ENCODE results near the gene ZC3H10. TPM values are rescaled to one million over a fixed set of nuclear protein-coding genes. Genes with fewer than 3 reads are reported as not detected.

Gene ZC3H10
- total RNA-seq, 1 donor from 2014 or later: 4.5 TPM

GRCh38 chr12:56163533-56164344 lies 45.7 kb downstream of the ZC3H10 start:
- TF ChIP-seq CTCF (IDR thresholded peaks at IDR 0.05; ENCODE audit: insufficient read depth, low read length, severe bottlenecking): no peak
- Histone ChIP-seq H3K27me3 (ENCODE audit: control insufficient read depth, insufficient read depth, low read length) (no peaks in the 10 kb centered on the region), H3K4me3 (ENCODE audit: low read depth, low read length) (no peak overlapping the region), H3K36me3 (ENCODE audit: control insufficient read depth, insufficient read depth, low read length) (peaks cover 43% of the 10 kb centered on the region)
- FAIRE-seq (no peak), DNase-seq (ENCODE audit: low read depth) (no peak)

- Histone ChIP-seq H3K27me3 (ENCODE audit: control insufficient read depth, insufficient read depth, low read length) (no peaks in the 10 kb centered on the region), H3K36me3 (ENCODE audit: control insufficient read depth, insufficient read depth, low read length) (peaks cover 44% of the 10 kb centered on the region), H3K4me3 (ENCODE audit: low read depth, low read length) (no peak overlapping the region)
- FAIRE-seq (no peak), DNase-seq (ENCODE audit: low read depth) (no peak)
- TF ChIP-seq CTCF (IDR thresholded peaks at IDR 0.05; ENCODE audit: insufficient read depth, low read length, severe bottlenecking): no peak
Observed at GRCh38 chr12:56164345-56164729, 46.3 kb downstream of the ZC3H10 start.

GRCh38 chr12:56165369-56165768 lies 47.3 kb downstream of the ZC3H10 start:
- DNase-seq (ENCODE audit: low read depth) (no peak), FAIRE-seq (no peak)
- H3K4me3 ChIP-seq (ENCODE audit: low read depth, low read length): no peak overlapping the region
- no peak for TF ChIP-seq CTCF (IDR thresholded peaks at IDR 0.05; ENCODE audit: insufficient read depth, low read length, severe bottlenecking)
- H3K27me3 ChIP-seq (ENCODE audit: control insufficient read depth, insufficient read depth, low read length): no peaks in the 10 kb centered on the region
- peaks cover 42% of the 10 kb centered on the region for H3K36me3 ChIP-seq (ENCODE audit: control insufficient read depth, insufficient read depth, low read length)

GRCh38 chr12:56169229-56169759 lies 51.2 kb downstream of the ZC3H10 start:
- TF ChIP-seq CTCF (IDR thresholded peaks at IDR 0.05; ENCODE audit: insufficient read depth, low read length, severe bottlenecking): no peak
- no peaks in the 10 kb centered on the region for H3K27me3 ChIP-seq (ENCODE audit: control insufficient read depth, insufficient read depth, low read length)
- DNase-seq (ENCODE audit: low read depth) (no peak), FAIRE-seq (no peak)
- no peak overlapping the region for H3K4me3 ChIP-seq (ENCODE audit: low read depth, low read length)
- H3K36me3 ChIP-seq (ENCODE audit: control insufficient read depth, insufficient read depth, low read length): peaks cover 37% of the 10 kb centered on the region

- no peak for TF ChIP-seq CTCF (IDR thresholded peaks at IDR 0.05; ENCODE audit: insufficient read depth, low read length, severe bottlenecking)
- FAIRE-seq (no peak), DNase-seq (ENCODE audit: low read depth) (no peak)
- Histone ChIP-seq H3K4me3 (ENCODE audit: low read depth, low read length) (no peak overlapping the region), H3K27me3 (ENCODE audit: control insufficient read depth, insufficient read depth, low read length) (no peaks in the 10 kb centered on the region), H3K36me3 (ENCODE audit: control insufficient read depth, insufficient read depth, low read length) (peaks cover 30% of the 10 kb centered on the region)
Observed at GRCh38 chr12:56172839-56173238, 54.8 kb downstream of the ZC3H10 start.

Other genes starting within 250 kb of the ZC3H10 start
- gene PYM1, start 190.4 kb upstream of the ZC3H10 start, total RNA-seq: 34.0 and 56.3 TPM in 2 replicates
- 81.9 and 88.5 TPM in 2 replicates for gene DGKA, start 187.1 kb upstream of the ZC3H10 start, total RNA-seq
- gene PMEL, start 152.2 kb upstream of the ZC3H10 start, total RNA-seq: 1.8 and 2.6 TPM in 2 replicates
- gene CDK2, start 151.4 kb upstream of the ZC3H10 start, total RNA-seq: 5.2 and 6.8 TPM in 2 replicates
- gene RAB5B, start 144.2 kb upstream of the ZC3H10 start, total RNA-seq: 30.8 and 48.8 TPM in 2 replicates
- gene SUOX, start 121.0 kb upstream of the ZC3H10 start, total RNA-seq: 2.1 and 3.6 TPM in 2 replicates
- 0.26 and 0.64 TPM in 2 replicates for gene IKZF4, start 97.2 kb upstream of the ZC3H10 start, total RNA-seq
- gene RPS26, start 76.3 kb upstream of the ZC3H10 start, total RNA-seq: 32.8 and 201 TPM in 2 replicates
- gene ERBB3, start 38.1 kb upstream of the ZC3H10 start, total RNA-seq: 21.1 and 59.8 TPM in 2 replicates
- 168 and 172 TPM in 2 replicates for gene PA2G4, start 13.7 kb upstream of the ZC3H10 start, total RNA-seq
- 3,411 and 3,733 TPM in 2 replicates for gene RPL41, start 1.6 kb upstream of the ZC3H10 start, total RNA-seq
- 253 and 304 TPM in 2 replicates for gene ESYT1, start 10.0 kb downstream of the ZC3H10 start, total RNA-seq
- 27.4 and 33.5 TPM in 2 replicates for gene MYL6B, start 34.3 kb downstream of the ZC3H10 start, total RNA-seq
- 590 and 1,212 TPM in 2 replicates for gene MYL6, start 40.1 kb downstream of the ZC3H10 start, total RNA-seq
- gene SMARCC2, start 71.2 kb downstream of the ZC3H10 start, total RNA-seq: 14.0 and 20.4 TPM in 2 replicates
- 102 and 158 TPM in 2 replicates for gene RNF41, start 103.7 kb downstream of the ZC3H10 start, total RNA-seq
- 25.3 and 40.5 TPM in 2 replicates for gene NABP2, start 106.1 kb downstream of the ZC3H10 start, total RNA-seq
- gene SLC39A5, start 111.8 kb downstream of the ZC3H10 start, total RNA-seq: 0.13 and 0.26 TPM in 2 replicates
- 6.8 and 11.3 TPM in 2 replicates for gene ANKRD52, start 140.1 kb downstream of the ZC3H10 start, total RNA-seq
- 2.7 and 5.3 TPM in 2 replicates for gene COQ10A, start 148.7 kb downstream of the ZC3H10 start, total RNA-seq
- 64.8 and 89.4 TPM in 2 replicates for gene CS, start 182.1 kb downstream of the ZC3H10 start, total RNA-seq
- gene CNPY2, start 197.7 kb downstream of the ZC3H10 start, total RNA-seq: 59.9 and 91.1 TPM in 2 replicates
- 20.5 and 30.7 TPM in 2 replicates for gene PAN2, start 215.7 kb downstream of the ZC3H10 start, total RNA-seq
- 0.13 TPM in 1 of 2 replicates, not detected in the other for gene IL23A, start 220.6 kb downstream of the ZC3H10 start, total RNA-seq
- gene STAT2, start 241.8 kb downstream of the ZC3H10 start, total RNA-seq: 47.5 and 47.9 TPM in 2 replicates
- gene APOF, start 244.6 kb downstream of the ZC3H10 start, total RNA-seq: not detected in 2 replicates

All from bronchial epithelial cell (primary cell).